Type B pancreatic cell (in vitro differentiated cells): ENCODE measurements around the gene KRT23. TPM values are rescaled to one million over a fixed set of nuclear protein-coding genes. Genes with fewer than 3 reads are reported as not detected.

ENCODE experiments used
- DNase-seq: peaks from one replicate; pipeline ENCODE4 v3.0.0; 2021; ENCODE audit warnings: mixed read lengths; ENCODE audit not compliant: unreplicated experiment; ENCODE audit errors: extremely low spot score
- H3K27ac Mint-ChIP-seq: 2 replicates; pipeline ENCODE4 v1.8.0; 2021; ENCODE audit warnings: mild to moderate bottlenecking, mixed read lengths
- H3K27me3 Mint-ChIP-seq: 2 replicates; pipeline ENCODE4 v1.8.0; 2021; ENCODE audit warnings: mixed read lengths
- H3K36me3 Mint-ChIP-seq: 2 replicates; pipeline ENCODE4 v1.8.0; 2021; ENCODE audit warnings: mixed read lengths
- H3K4me1 Mint-ChIP-seq: one replicate; pipeline ENCODE4 v1.8.0; 2021; ENCODE audit warnings: mixed read lengths; ENCODE audit not compliant: unreplicated experiment
- H3K4me3 Mint-ChIP-seq: 2 replicates; pipeline ENCODE4 v1.8.0; 2021; ENCODE audit warnings: mild to moderate bottlenecking, mixed read lengths
- H3K9me3 Mint-ChIP-seq: 2 replicates; pipeline ENCODE4 v1.8.0; 2021; ENCODE audit warnings: mixed read lengths
- CTCF ChIP-seq: fragments of 200-600 bp; sonication (generic); conservative IDR thresholded peaks from 2 replicates; pipeline ENCODE4 v1.5.0; 2021; ENCODE audit warnings: antibody characterized with exemption, mild to moderate bottlenecking
- total RNA-seq: library from RNA; stranded (reverse); gene quantifications from 2 replicates; pipeline ENCODE4 v1.2.1, GENCODE V29; 2021; ENCODE audit warnings: low replicate concordance

Gene KRT23
- total RNA-seq, 1 donor from 2014 or later: 49.7 TPM

GRCh38 chr17:40963838-40964237 lies 26.4 kb upstream of the KRT23 start:
- no peaks in the 10 kb centered on the region for H3K27me3 Mint-ChIP-seq
- H3K36me3 Mint-ChIP-seq: peaks cover 6% of the 10 kb centered on the region
- H3K27ac Mint-ChIP-seq: no peak overlapping the region

GRCh38 chr17:40962059-40962561 lies 24.7 kb upstream of the KRT23 start:
- Mint-ChIP-seq H3K27ac (no peak overlapping the region), H3K27me3 (no peaks in the 10 kb centered on the region), H3K4me3 (no peak overlapping the region), H3K36me3 (peaks cover 6% of the 10 kb centered on the region), H3K9me3 (peaks cover 6% of the 10 kb centered on the region), H3K4me1 (peaks cover 11% of the 10 kb centered on the region)
- TF ChIP-seq CTCF: no peak
- no peak for DNase-seq

More at GRCh38 chr17:40963838-40964237, 26.4 kb upstream of the KRT23 start:
- Mint-ChIP-seq H3K4me3 (no peak overlapping the region), H3K4me1 (no peaks in the 10 kb centered on the region), H3K9me3 (peaks cover 6% of the 10 kb centered on the region)
- TF ChIP-seq CTCF: peak; percentile 78
- no peak for DNase-seq

- peaks cover 6% of the 10 kb centered on the region for H3K36me3 Mint-ChIP-seq
Observed at GRCh38 chr17:40961591-40961990, 24.1 kb upstream of the KRT23 start.

GRCh38 chr17:40960144-40960543 lies 22.7 kb upstream of the KRT23 start:
- no peak for DNase-seq
- Mint-ChIP-seq H3K27me3 (no peaks in the 10 kb centered on the region), H3K36me3 (peaks cover 6% of the 10 kb centered on the region), H3K4me1 (peaks cover 27% of the 10 kb centered on the region), H3K27ac (peak overlapping the region; percentile 50), H3K9me3 (peaks cover 6% of the 10 kb centered on the region), H3K4me3 (no peak overlapping the region)
- no peak for TF ChIP-seq CTCF

More at GRCh38 chr17:40961591-40961990, 24.1 kb upstream of the KRT23 start:
- Mint-ChIP-seq H3K4me1 (peaks cover 17% of the 10 kb centered on the region), H3K27me3 (no peaks in the 10 kb centered on the region), H3K9me3 (peaks cover 6% of the 10 kb centered on the region), H3K27ac (no peak overlapping the region), H3K4me3 (no peak overlapping the region)
- DNase-seq: no peak
- no peak for TF ChIP-seq CTCF

GRCh38 chr17:40958086-40958953 lies 20.9 kb upstream of the KRT23 start:
- H3K27me3 Mint-ChIP-seq: no peaks in the 10 kb centered on the region
- no peak for TF ChIP-seq CTCF
- no peaks in the 10 kb centered on the region for H3K36me3 Mint-ChIP-seq
- DNase-seq: no peak
- peak overlapping the region; percentile 70 for H3K4me3 Mint-ChIP-seq
- peaks cover 37% of the 10 kb centered on the region for H3K4me1 Mint-ChIP-seq
- no peaks in the 10 kb centered on the region for H3K9me3 Mint-ChIP-seq
- peak overlapping the region; percentile 94 for H3K27ac Mint-ChIP-seq
